Trophoblast cell (in vitro differentiated cells and primary cell): ENCODE results near the gene LRFN2.

ENCODE experiments used
- DNase-seq, 2 donors: peaks; one replicate each; pipeline ENCODE4 v3.0.0-alpha.2; 2016
- H2AFZ ChIP-seq: 2 replicates; pipeline ENCODE4 v1.6.1; 2013; ENCODE audit warnings: low read length, moderate library complexity, mild to moderate bottlenecking; ENCODE audit not compliant: insufficient read depth, poor library complexity
- H2AK5ac ChIP-seq: 2 replicates; pipeline ENCODE4 v1.6.1; 2013; ENCODE audit warnings: mild to moderate bottlenecking, low read length
- H2BK120ac ChIP-seq: 2 replicates; pipeline ENCODE4 v1.6.1; 2013; ENCODE audit warnings: low read length, mild to moderate bottlenecking, moderate library complexity; ENCODE audit not compliant: insufficient read depth, poor library complexity
- H2BK12ac ChIP-seq: 2 replicates; pipeline ENCODE4 v1.6.1; 2013; ENCODE audit warnings: mild to moderate bottlenecking, low read length, moderate library complexity
- H2BK5ac ChIP-seq: 2 replicates; pipeline ENCODE4 v1.6.1; 2013; ENCODE audit warnings: low read length, low read depth, moderate library complexity, mild to moderate bottlenecking; ENCODE audit not compliant: poor library complexity
- H3K14ac ChIP-seq: 2 replicates; pipeline ENCODE4 v1.6.1; 2013; ENCODE audit warnings: mild to moderate bottlenecking, low read length
- H3K18ac ChIP-seq: 2 replicates; pipeline ENCODE4 v1.6.1; 2013; ENCODE audit warnings: mild to moderate bottlenecking, low read length
- H3K23ac ChIP-seq: 2 replicates; pipeline ENCODE4 v1.6.1; 2013; ENCODE audit warnings: low read length
- H3K27ac ChIP-seq: 2 replicates; pipeline ENCODE4 v1.5.1; 2013; ENCODE audit warnings: low read depth, mild to moderate bottlenecking, inconsistent platforms, low read length, moderate library complexity
- H3K27me3 ChIP-seq: 2 replicates; pipeline ENCODE4 v1.6.1; 2013; ENCODE audit warnings: inconsistent platforms, mild to moderate bottlenecking, low read length, moderate library complexity; ENCODE audit not compliant: insufficient read depth
- H3K36me3 ChIP-seq, 2 experiments: 1 replicate in 1 of 2; 2 replicates in 1 of 2; pipeline ENCODE4 v1.6.1; 2013; ENCODE audit warnings: low read length in 2 of 2, mild to moderate bottlenecking in 2 of 2, moderate library complexity in 1 of 2; ENCODE audit not compliant: insufficient read depth in 2 of 2, control insufficient read depth in 1 of 2
- H3K4ac ChIP-seq: 2 replicates; pipeline ENCODE4 v1.6.1; 2013; ENCODE audit warnings: low read depth, mild to moderate bottlenecking, low read length, moderate library complexity
- H3K4me1 ChIP-seq, 2 experiments: 1 replicate in 1 of 2; 2 replicates in 1 of 2; pipeline ENCODE4 v1.6.1; 2013; ENCODE audit warnings: low read length in 2 of 2, mild to moderate bottlenecking in 2 of 2, moderate library complexity in 1 of 2; ENCODE audit not compliant: insufficient read depth in 2 of 2, control insufficient read depth in 1 of 2
- H3K4me2 ChIP-seq: 2 replicates; pipeline ENCODE4 v1.6.1; 2013; ENCODE audit warnings: inconsistent platforms, mild to moderate bottlenecking, low read length, moderate library complexity
- H3K4me3 ChIP-seq: 2 replicates; pipeline ENCODE4 v1.5.1; 2013; ENCODE audit warnings: mild to moderate bottlenecking, low read depth, low read length, inconsistent platforms
- H3K79me1 ChIP-seq: one replicate; pipeline ENCODE4 v1.6.1; 2013; ENCODE audit warnings: low read length
- H3K79me2 ChIP-seq: 2 replicates; pipeline ENCODE4 v1.6.1; 2013; ENCODE audit warnings: low read length, mild to moderate bottlenecking; ENCODE audit not compliant: control insufficient read depth, insufficient read depth, poor library complexity
- H3K9ac ChIP-seq: 2 replicates; pipeline ENCODE4 v1.6.1; 2013; ENCODE audit warnings: mild to moderate bottlenecking, low read length
- H3K9me3 ChIP-seq: 2 replicates; pipeline ENCODE4 v1.6.1; 2013; ENCODE audit warnings: low read depth, mild to moderate bottlenecking, control low read depth, inconsistent platforms, low read length; ENCODE audit not compliant: insufficient read depth
- H4K12ac ChIP-seq: 2 replicates; pipeline ENCODE4 v1.6.1; 2013; ENCODE audit warnings: low read depth, mild to moderate bottlenecking, low read length, moderate library complexity
- H4K8ac ChIP-seq: 2 replicates; pipeline ENCODE4 v1.6.1; 2013; ENCODE audit warnings: low read depth, mild to moderate bottlenecking, low read length, moderate library complexity
- H4K91ac ChIP-seq: one replicate; pipeline ENCODE4 v1.6.1; 2013; ENCODE audit warnings: low read depth, mild to moderate bottlenecking, low read length, moderate library complexity
- WGBS: extraction: QIAGEN DNeasy Blood & Tissue Kit; methylation state at CpG from one replicate; pipeline ENCODE4 v1.1.7; 2013; ENCODE audit warnings: missing lambda C conversion rate; ENCODE audit not compliant: insufficient read length, insufficient coverage; ENCODE audit errors: extremely low coverage; 5-methylcytosine and 5-hydroxymethylcytosine counted together

Gene LRFN2

DNA sequence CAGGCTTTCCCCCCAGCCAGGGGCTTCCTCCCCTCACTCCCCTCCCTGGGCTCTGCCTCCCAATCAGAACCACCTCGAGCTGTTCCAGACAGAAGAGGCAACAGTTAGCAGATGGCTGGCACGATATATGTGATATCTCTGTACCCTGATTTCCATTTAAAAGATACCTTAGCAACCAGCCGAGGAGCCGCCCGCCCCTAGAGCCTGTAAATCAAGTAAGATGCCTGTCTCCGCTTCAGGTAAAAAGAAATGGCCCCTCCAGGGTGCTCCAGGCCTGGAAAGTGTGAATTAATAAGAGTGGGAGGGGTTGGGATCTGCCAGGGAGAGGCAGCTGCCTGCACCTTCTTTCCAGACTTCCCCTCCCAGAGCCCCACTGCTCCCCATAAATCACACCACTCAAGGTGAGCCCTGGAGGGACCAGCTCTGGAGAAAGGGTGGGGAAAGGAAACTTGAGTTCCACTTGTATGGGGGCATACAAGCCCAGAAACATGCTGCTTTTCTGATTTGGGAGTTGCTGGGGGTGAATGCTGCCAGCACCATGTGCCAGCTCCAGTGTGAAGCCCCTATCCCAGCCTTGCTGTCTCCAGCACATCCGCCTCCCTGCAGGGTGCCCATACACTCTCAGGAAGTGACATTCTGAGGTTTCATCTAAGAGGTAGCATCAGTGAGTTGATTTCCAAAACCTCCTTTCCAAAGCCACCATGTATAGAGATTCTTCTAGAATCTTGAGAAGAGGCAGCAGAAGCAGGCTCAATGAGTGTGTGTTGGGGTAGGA lies 148.0 kb downstream of the LRFN2 start:
- H3K14ac ChIP-seq: no peak overlapping the region
- no peaks in the 10 kb centered on the region for H3K79me2 ChIP-seq
- no peaks in the 10 kb centered on the region for H3K27me3 ChIP-seq
- no peak overlapping the region for H2BK5ac ChIP-seq
- H3K36me3 ChIP-seq: no peaks in the 10 kb centered on the region
- no CpG with 5 or more reads among the region's 7 CpGs for whole genome bisulfite sequencing
- H3K4ac ChIP-seq: no peak overlapping the region
- DNase-seq: no peak
- H4K8ac ChIP-seq: no peak overlapping the region
- H4K12ac ChIP-seq: no peak overlapping the region
- no peaks in the 10 kb centered on the region for H3K4me1 ChIP-seq
- no peak overlapping the region for H3K9ac ChIP-seq
- no peak overlapping the region for H3K27ac ChIP-seq
- no peak overlapping the region for H3K4me3 ChIP-seq
- no peak overlapping the region for H3K18ac ChIP-seq
- H4K91ac ChIP-seq: no peak overlapping the region
- no peak overlapping the region for H2AK5ac ChIP-seq
- H2BK12ac ChIP-seq: no peak overlapping the region
- H2BK120ac ChIP-seq: no peak overlapping the region
- H3K79me1 ChIP-seq: no peaks in the 10 kb centered on the region
- H3K23ac ChIP-seq: no peak overlapping the region
- H3K4me2 ChIP-seq: no peak overlapping the region
- H2AFZ ChIP-seq: no peak overlapping the region
- H3K9me3 ChIP-seq: no peaks in the 10 kb centered on the region

DNA sequence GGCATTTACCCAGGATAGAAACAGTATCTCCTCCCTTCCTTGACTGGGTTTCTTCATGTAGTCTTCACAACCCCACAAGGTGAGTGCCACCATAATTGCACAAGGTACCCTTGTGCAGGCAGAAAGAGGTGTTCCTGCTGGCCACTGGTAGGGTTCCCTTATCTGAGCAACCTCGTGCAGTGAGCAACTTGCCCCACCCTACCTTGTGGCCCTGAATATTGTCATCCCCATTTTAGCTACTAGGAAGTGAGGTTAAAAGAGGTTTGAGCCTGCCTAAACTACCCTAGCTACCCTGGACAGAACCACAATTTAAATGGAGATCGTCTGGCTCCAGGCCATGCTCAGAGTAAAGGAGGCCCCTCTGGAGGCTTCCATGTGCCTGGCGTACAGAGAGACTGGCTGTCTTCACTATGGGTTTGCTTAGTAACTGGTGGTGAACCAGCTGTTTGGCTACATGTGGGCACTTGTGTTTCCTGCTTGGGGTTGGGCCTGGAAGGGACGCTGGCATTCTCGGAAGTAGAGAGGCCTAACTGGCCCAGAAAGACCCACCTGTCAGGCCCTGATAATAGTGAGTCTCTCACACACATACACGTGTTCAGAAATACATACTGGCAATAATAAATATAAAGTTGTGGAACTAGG lies 148.8 kb downstream of the LRFN2 start:
- Histone ChIP-seq H3K27ac (no peak overlapping the region), H3K27me3 (no peaks in the 10 kb centered on the region), H3K4me3 (no peak overlapping the region), H4K12ac (no peak overlapping the region), H3K4ac (no peak overlapping the region), H4K91ac (no peak overlapping the region), H3K9ac (no peak overlapping the region), H3K23ac (no peak overlapping the region), H3K4me2 (no peak overlapping the region), H3K4me1 (no peaks in the 10 kb centered on the region), H2AK5ac (no peak overlapping the region), H3K18ac (no peak overlapping the region), H2BK12ac (no peak overlapping the region), H4K8ac (no peak overlapping the region), H3K14ac (no peak overlapping the region), H2BK5ac (no peak overlapping the region), H3K79me1 (no peaks in the 10 kb centered on the region), H2BK120ac (no peak overlapping the region), H3K79me2 (no peaks in the 10 kb centered on the region), H2AFZ (no peak overlapping the region), H3K36me3 (no peaks in the 10 kb centered on the region), H3K9me3 (no peaks in the 10 kb centered on the region)
- no peak for DNase-seq
- WGBS: no CpG with 5 or more reads among the region's 6 CpGs

DNA sequence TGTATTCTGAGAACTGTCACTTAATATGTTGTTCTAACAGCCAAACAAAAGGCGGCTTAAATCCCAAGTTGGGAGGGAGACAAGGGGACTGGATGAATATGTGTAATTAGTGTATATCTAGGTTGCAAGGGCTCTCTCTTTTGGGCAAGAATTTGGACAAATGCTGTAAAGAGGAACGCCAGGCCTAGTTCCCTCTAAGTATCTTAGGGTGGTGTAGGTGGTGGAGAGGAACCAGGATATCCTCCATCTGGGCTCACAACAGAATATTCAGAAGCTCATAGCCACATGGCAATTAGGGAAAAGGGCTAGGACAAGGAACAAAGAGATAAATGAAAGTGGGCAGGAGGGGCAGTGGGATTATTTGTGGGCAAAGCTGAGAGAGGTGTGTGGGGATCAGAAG lies 149.5 kb downstream of the LRFN2 start:
- Histone ChIP-seq H3K9me3 (no peaks in the 10 kb centered on the region), H3K36me3 (no peaks in the 10 kb centered on the region), H4K8ac (no peak overlapping the region), H2BK120ac (no peak overlapping the region), H3K79me2 (no peaks in the 10 kb centered on the region), H3K4me1 (no peaks in the 10 kb centered on the region), H3K14ac (no peak overlapping the region), H3K79me1 (no peaks in the 10 kb centered on the region), H3K23ac (no peak overlapping the region), H2BK12ac (no peak overlapping the region), H3K4ac (no peak overlapping the region), H4K91ac (no peak overlapping the region), H3K27me3 (no peaks in the 10 kb centered on the region), H4K12ac (no peak overlapping the region), H3K4me2 (no peak overlapping the region), H3K18ac (no peak overlapping the region), H2AFZ (no peak overlapping the region), H3K27ac (no peak overlapping the region), H2BK5ac (no peak overlapping the region), H3K9ac (no peak overlapping the region), H2AK5ac (no peak overlapping the region), H3K4me3 (no peak overlapping the region)
- no CpG with 5 or more reads among the region's 2 CpGs for WGBS
- DNase-seq: no peak

DNA sequence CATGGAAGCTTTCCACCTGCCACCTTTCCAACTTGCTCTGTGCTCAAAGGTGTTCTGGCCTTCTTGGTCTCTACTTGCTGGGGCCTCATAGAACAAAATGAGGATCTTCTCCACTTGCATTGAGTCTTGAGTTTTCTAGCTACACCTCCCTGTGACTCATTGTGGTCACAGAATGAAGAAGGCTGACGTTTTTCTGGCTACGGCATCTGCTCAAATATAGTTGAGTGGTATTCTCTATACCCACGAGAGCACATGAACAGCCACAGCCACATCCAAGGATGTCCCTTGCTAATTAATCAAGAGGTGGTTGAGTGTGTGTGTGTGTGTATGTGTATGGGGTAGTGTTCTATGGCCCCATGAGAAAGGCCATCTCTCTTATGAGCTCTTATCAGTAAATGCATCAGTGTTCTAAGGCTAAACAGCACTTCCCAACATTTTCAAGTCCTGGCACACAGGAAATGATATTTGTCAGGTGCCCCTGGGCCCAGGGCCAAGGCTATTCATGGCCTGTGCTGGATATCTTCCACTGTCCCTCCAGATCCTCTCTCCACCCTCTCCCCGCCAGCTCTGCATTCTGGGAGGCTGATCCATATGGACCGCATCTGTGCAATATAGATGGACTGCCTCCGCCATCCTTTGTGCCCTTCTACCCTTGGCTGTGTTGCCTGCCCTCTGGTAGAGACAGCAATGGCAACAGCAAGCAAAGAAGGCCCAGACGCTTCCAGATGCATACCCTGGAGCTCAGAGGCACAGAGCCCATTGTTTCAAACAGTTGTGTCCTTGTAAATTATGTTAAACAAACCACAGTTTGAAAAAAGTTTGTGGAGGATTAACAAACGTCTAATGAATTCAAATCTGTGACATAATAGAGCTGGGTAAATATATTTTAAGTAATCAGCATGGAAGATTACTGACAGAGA lies 150.2 kb downstream of the LRFN2 start:
- no peak overlapping the region for H2BK12ac ChIP-seq

More for the DNA sequence above, 150.2 kb downstream of the LRFN2 start:
- no peak for DNase-seq
- Histone ChIP-seq H2AFZ (no peak overlapping the region), H3K27ac (no peak overlapping the region), H2AK5ac (no peak overlapping the region), H3K9me3 (no peaks in the 10 kb centered on the region), H4K91ac (no peak overlapping the region), H3K4me3 (no peak overlapping the region), H3K4ac (no peak overlapping the region), H3K18ac (no peak overlapping the region), H3K4me1 (no peaks in the 10 kb centered on the region), H2BK120ac (no peak overlapping the region), H3K14ac (no peak overlapping the region), H3K79me2 (no peaks in the 10 kb centered on the region), H4K12ac (no peak overlapping the region), H3K4me2 (no peak overlapping the region), H3K23ac (no peak overlapping the region), H2BK5ac (no peak overlapping the region), H4K8ac (no peak overlapping the region), H3K9ac (no peak overlapping the region), H3K36me3 (no peaks in the 10 kb centered on the region), H3K27me3 (no peaks in the 10 kb centered on the region), H3K79me1 (no peaks in the 10 kb centered on the region)
- no CpG with 5 or more reads among the region's 8 CpGs for WGBS
